ENCODE data around the gene GPX4. TPM values are rescaled to one million over a fixed set of nuclear protein-coding genes. Genes with fewer than 3 reads are reported as not detected.

Gene GPX4
- total and polyA plus RNA-seq, 10 of the 15 experiments (the other 5 are each of a cell fraction or from before 2014, with no cell fraction given): 33.3 to 749 (median 297) TPM

DNA sequence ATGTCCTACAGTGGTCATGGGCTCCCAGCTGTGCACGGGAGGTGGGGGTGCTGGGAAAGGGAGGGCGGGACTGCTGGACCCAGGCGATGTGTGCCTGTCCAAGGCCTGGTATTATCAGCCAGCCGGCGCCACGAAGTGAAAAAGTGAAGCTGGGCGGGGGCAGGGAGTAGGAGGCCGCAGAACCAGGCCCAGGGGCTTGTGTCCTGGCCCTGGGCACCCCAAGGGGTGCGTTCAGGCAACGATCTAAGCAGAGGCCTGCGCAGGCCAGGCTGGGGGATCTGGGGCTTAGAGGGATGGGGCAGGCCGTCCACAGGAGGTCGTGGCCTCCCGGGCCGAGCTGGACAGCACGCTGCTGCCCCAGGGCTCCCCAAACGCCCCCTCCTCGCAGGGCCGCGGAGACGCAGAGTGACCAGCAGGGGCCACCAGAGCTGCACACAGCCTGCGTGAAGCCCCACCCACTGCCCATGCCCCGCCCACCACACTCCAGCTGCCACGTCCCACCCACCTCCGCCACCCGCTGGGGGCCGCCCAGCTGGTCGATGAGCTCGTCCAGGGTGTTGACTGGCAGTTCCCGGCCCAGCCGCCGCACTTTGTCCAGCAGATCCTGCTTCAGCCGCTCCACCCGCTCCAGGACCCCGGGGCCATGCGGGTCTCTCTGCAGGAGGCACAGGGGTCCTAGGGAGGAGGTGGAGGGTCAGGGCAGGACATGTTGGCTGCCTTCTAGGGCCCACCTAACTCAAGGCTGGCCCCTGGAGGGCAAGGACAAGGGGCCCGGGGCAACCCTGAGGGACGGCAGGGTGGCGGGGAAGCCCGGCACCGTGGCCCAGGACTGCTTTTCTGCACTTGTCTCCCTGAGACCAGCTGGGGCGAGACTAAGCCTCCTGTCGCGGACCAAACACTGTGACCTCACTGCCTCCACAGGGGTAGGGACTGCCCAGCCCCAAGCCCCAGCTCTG is 9.5 kb downstream of the GPX4 start (continued):
- TF ChIP-seq, protein P1, sequence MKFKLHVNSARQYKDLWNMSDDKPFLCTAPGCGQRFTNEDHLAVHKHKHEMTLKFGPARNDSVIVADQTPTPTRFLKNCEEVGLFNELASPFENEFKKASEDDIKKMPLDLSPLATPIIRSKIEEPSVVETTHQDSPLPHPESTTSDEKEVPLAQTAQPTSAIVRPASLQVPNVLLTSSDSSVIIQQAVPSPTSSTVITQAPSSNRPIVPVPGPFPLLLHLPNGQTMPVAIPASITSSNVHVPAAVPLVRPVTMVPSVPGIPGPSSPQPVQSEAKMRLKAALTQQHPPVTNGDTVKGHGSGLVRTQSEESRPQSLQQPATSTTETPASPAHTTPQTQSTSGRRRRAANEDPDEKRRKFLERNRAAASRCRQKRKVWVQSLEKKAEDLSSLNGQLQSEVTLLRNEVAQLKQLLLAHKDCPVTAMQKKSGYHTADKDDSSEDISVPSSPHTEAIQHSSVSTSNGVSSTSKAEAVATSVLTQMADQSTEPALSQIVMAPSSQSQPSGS (IDR thresholded peaks at IDR 0.05; ENCODE audit: low read length): no peak
- TF ChIP-seq IKZF2 (IDR thresholded peaks at IDR 0.05): no peak
- 0 out of 2 replicates have a peak, but pooled peaks have one; percentile 15 for TF ChIP-seq NBN (IDR thresholded peaks at IDR 0.05)
- TF ChIP-seq, protein P2, sequence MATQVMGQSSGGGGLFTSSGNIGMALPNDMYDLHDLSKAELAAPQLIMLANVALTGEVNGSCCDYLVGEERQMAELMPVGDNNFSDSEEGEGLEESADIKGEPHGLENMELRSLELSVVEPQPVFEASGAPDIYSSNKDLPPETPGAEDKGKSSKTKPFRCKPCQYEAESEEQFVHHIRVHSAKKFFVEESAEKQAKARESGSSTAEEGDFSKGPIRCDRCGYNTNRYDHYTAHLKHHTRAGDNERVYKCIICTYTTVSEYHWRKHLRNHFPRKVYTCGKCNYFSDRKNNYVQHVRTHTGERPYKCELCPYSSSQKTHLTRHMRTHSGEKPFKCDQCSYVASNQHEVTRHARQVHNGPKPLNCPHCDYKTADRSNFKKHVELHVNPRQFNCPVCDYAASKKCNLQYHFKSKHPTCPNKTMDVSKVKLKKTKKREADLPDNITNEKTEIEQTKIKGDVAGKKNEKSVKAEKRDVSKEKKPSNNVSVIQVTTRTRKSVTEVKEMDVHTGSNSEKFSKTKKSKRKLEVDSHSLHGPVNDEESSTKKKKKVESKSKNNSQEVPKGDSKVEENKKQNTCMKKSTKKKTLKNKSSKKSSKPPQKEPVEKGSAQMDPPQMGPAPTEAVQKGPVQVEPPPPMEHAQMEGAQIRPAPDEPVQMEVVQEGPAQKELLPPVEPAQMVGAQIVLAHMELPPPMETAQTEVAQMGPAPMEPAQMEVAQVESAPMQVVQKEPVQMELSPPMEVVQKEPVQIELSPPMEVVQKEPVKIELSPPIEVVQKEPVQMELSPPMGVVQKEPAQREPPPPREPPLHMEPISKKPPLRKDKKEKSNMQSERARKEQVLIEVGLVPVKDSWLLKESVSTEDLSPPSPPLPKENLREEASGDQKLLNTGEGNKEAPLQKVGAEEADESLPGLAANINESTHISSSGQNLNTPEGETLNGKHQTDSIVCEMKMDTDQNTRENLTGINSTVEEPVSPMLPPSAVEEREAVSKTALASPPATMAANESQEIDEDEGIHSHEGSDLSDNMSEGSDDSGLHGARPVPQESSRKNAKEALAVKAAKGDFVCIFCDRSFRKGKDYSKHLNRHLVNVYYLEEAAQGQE (IDR thresholded peaks at IDR 0.05; ENCODE audit: low read depth, low read length): no peak
- no peak for TF ChIP-seq CREM (IDR thresholded peaks at IDR 0.05; ENCODE audit: low read depth)
- TF ChIP-seq, protein P3, sequence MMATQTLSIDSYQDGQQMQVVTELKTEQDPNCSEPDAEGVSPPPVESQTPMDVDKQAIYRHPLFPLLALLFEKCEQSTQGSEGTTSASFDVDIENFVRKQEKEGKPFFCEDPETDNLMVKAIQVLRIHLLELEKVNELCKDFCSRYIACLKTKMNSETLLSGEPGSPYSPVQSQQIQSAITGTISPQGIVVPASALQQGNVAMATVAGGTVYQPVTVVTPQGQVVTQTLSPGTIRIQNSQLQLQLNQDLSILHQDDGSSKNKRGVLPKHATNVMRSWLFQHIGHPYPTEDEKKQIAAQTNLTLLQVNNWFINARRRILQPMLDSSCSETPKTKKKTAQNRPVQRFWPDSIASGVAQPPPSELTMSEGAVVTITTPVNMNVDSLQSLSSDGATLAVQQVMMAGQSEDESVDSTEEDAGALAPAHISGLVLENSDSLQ (IDR thresholded peaks at IDR 0.05): peak; percentile 88
- no peak for TF ChIP-seq SMAD1 (IDR thresholded peaks at IDR 0.05; ENCODE audit: low read depth, partially characterized antibody)
- TF ChIP-seq MTA2 (IDR thresholded peaks at IDR 0.05; ENCODE audit: low read depth): no peak
- TF ChIP-seq ZNF207 (IDR thresholded peaks at IDR 0.05; ENCODE audit: borderline replicate concordance): no peak
- TF ChIP-seq, protein P4, sequence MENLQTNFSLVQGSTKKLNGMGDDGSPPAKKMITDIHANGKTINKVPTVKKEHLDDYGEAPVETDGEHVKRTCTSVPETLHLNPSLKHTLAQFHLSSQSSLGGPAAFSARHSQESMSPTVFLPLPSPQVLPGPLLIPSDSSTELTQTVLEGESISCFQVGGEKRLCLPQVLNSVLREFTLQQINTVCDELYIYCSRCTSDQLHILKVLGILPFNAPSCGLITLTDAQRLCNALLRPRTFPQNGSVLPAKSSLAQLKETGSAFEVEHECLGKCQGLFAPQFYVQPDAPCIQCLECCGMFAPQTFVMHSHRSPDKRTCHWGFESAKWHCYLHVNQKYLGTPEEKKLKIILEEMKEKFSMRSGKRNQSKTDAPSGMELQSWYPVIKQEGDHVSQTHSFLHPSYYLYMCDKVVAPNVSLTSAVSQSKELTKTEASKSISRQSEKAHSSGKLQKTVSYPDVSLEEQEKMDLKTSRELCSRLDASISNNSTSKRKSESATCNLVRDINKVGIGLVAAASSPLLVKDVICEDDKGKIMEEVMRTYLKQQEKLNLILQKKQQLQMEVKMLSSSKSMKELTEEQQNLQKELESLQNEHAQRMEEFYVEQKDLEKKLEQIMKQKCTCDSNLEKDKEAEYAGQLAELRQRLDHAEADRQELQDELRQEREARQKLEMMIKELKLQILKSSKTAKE (IDR thresholded peaks at IDR 0.05; ENCODE audit: low read depth, poor library complexity, severe bottlenecking): no peak
- no peak for TF ChIP-seq SREBF1 (IDR thresholded peaks at IDR 0.05; ENCODE audit: low read length)
- peak; percentile 24; the same call in 1 of the 2 replicates for TF ChIP-seq NR2F1 (conservative IDR thresholded peaks at IDR 0.05)
- TF ChIP-seq BRCA1 (IDR thresholded peaks at IDR 0.05; ENCODE audit: low read depth, low read length): no peak
- TF ChIP-seq CBFB (IDR thresholded peaks at IDR 0.05; ENCODE audit: low read depth): no peak
- no peak for TF ChIP-seq ZNF217 (IDR thresholded peaks at IDR 0.05)
- no peak for TF ChIP-seq RB1 (IDR thresholded peaks at IDR 0.05; ENCODE audit: borderline replicate concordance)
- TF ChIP-seq HDAC6 (IDR thresholded peaks at IDR 0.05; ENCODE audit: unreplicated experiment): no peak
- no peak for TF ChIP-seq RELB (IDR thresholded peaks at IDR 0.05; ENCODE audit: low read depth)
- no peak for TF ChIP-seq SIX5 (IDR thresholded peaks at IDR 0.05; ENCODE audit: low read depth, low read length, severe bottlenecking)
- no peak for TF ChIP-seq JUND (IDR thresholded peaks at IDR 0.05; ENCODE audit: low read depth, low read length)
